Panc1 (cell line): Measurements from ENCODE around the gene CYP2W1. TPM values are rescaled to one million over a fixed set of nuclear protein-coding genes. Genes with fewer than 3 reads are reported as not detected.

Experiments
- ATAC-seq: fragments of 200-7000 bp; cut with Tn5 transposase; 2 replicates; pipeline ENCODE4 v1.9.1; 2020; ENCODE audit warnings: mild to moderate bottlenecking, moderate library complexity
- BruUV-seq: library from RNA; stranded (reverse); fragments of 400-500 nt; replicated peaks from 2 replicates; lab custom pipeline; 2021; lab: Mats Ljungman, UMichigan
- CTCF ChIA-PET: fragments of 300-600 bp; sonication (Branson Sonifier 250); formaldehyde crosslinking; loops from one replicate; lab custom pipeline; 2022; ENCODE audit warnings: antibody characterized with exemption; lab: Charles Lee
- POLR2A ChIA-PET: fragments of 300-600 bp; sonication (Branson Sonifier 250); formaldehyde crosslinking; loops from one replicate; lab custom pipeline; 2022; ENCODE audit warnings: antibody characterized with exemption; lab: Charles Lee
- DNase-seq: peaks from one replicate; pipeline ENCODE4 v3.0.0-alpha.2; 2010; ENCODE audit warnings: low read depth, low spot score
- H3K27ac ChIP-seq: 2 replicates; pipeline ENCODE4 v1.5.1; 2011; ENCODE audit warnings: mild to moderate bottlenecking, low read length, inconsistent platforms
- H3K27me3 ChIP-seq: fragments of 200-500 bp; sonication (Bioruptor generic); 2 replicates; pipeline ENCODE4 v1.6.0; 2014; ENCODE audit warnings: low read length, inconsistent platforms; ENCODE audit not compliant: control insufficient read depth, insufficient read depth
- H3K36me3 ChIP-seq: fragments of 200-500 bp; sonication (Bioruptor generic); 2 replicates; pipeline ENCODE4 v1.5.1; 2014; ENCODE audit warnings: inconsistent platforms, mild to moderate bottlenecking, low read length, moderate library complexity; ENCODE audit not compliant: control insufficient read depth, insufficient read depth
- H3K4me1 ChIP-seq: 2 replicates; pipeline ENCODE4 v1.5.1; 2011; ENCODE audit warnings: inconsistent platforms, mild to moderate bottlenecking, low read length, moderate library complexity; ENCODE audit not compliant: control insufficient read depth, insufficient read depth
- H3K4me3 ChIP-seq, 2 experiments: 2 replicates each; pipeline ENCODE4 v1.5.1; 2011 to 2012; ENCODE audit warnings: low read depth in 2 of 2, low read length in 2 of 2, mild to moderate bottlenecking in 2 of 2, inconsistent platforms in 1 of 2, moderate library complexity in 1 of 2
- H3K9me3 ChIP-seq: fragments of 200-500 bp; sonication (Bioruptor generic); 2 replicates; pipeline ENCODE4 v1.5.1; 2014; ENCODE audit warnings: low read depth, mild to moderate bottlenecking, inconsistent platforms, low read length, moderate library complexity; ENCODE audit not compliant: control insufficient read depth, insufficient read depth
- POLR2AphosphoS5 ChIP-seq: IDR thresholded peaks from 2 replicates; pipeline ENCODE4 v1.6.1; 2012; ENCODE audit warnings: mild to moderate bottlenecking, low read depth, low read length, moderate library complexity
- REST ChIP-seq, 2 experiments: IDR thresholded peaks; 2 replicates each; pipeline ENCODE4 v1.6.1; 2011 to 2012; ENCODE audit warnings: low read depth in 2 of 2, control low read depth in 1 of 2, low read length in 1 of 2, mild to moderate bottlenecking in 1 of 2, moderate library complexity in 1 of 2; ENCODE audit not compliant: insufficient read depth in 1 of 2
- SIN3A ChIP-seq: IDR thresholded peaks from 2 replicates; pipeline ENCODE4 v1.6.1; 2012; ENCODE audit warnings: low read depth, mild to moderate bottlenecking, low read length, moderate library complexity, borderline replicate concordance; ENCODE audit not compliant: insufficient read depth
- TCF7L2 ChIP-seq: IDR thresholded peaks from 2 replicates; pipeline ENCODE4 v1.6.1; 2011; ENCODE audit warnings: mild to moderate bottlenecking, low read depth, low read length, inconsistent platforms
- in situ Hi-C: cut with HindIII; loops from 2 replicates; pipeline ENCODE4 v1.10.0; 2016; ENCODE audit warnings: low sequenced_read_pairs, low pct_unique_long_range_greater_than_20kb
- intact Hi-C: fragments of 100-400 bp; cut with micrococcal nuclease; formaldehyde crosslinking; loops from one replicate; pipeline ENCODE4 v1.10.0; 2022; ENCODE audit not compliant: unreplicated experiment
- total RNA-seq: library from RNA; stranded (reverse); gene quantifications from one replicate; pipeline ENCODE4 v1.2.1, GENCODE V29; 2021; ENCODE audit not compliant: unreplicated experiment
- TF ChIP-seq, protein P1 (sequence below): fragments of 450-650 bp; IDR thresholded peaks from 2 replicates; pipeline ENCODE4 v1.5.1; 2017; ENCODE audit warnings: mild to moderate bottlenecking

CYP2W1 gene
- total RNA-seq, 1 experiment from 2014 or later = 0.74 TPM

DNA sequence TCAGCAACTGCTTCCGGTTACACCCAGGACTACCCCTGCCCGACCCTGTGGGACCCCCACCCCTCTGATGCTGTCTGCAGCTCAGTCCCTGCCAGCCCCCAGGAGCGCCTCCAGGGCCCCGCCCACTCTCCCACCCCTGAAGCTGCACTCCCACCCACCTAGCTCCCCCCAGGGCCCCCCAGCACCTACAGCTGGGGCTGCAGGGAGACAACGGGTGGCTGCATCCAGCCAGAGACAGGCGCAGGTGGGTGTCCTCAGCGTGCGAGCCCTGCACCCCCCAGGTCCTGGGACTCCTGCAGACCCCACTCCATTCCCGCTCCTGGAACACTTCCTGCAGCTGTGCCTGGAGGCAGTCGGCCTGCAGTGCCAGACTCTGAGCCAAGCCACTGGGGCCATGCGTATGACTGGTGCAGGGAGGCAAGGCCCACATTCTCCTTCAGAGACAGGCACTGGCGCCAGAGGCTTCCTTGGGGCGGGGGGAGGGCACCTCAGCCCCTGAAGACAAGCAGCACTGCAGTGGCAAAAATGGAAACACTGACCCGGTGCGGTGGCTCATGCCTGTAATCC, 6.1 kb downstream of the CYP2W1 start:
- Histone ChIP-seq H3K27me3 (no peaks in the 10 kb centered on the region), H3K27ac (no peak overlapping the region), H3K9me3 (no peaks in the 10 kb centered on the region), H3K4me3 (no peak overlapping the region), H3K36me3 (no peaks in the 10 kb centered on the region), H3K4me1 (peaks cover 55% of the 10 kb centered on the region)
- ChIA-PET CTCF (no interaction called here), POLR2A (no interaction called here)
- DNase-seq = no peak
- no peak for TF ChIP-seq REST (IDR thresholded peaks at IDR 0.05; ENCODE audit: insufficient read depth in 1 of 2, low read depth in 2 of 2, low read length in 1 of 2)
- TF ChIP-seq, protein P1, sequence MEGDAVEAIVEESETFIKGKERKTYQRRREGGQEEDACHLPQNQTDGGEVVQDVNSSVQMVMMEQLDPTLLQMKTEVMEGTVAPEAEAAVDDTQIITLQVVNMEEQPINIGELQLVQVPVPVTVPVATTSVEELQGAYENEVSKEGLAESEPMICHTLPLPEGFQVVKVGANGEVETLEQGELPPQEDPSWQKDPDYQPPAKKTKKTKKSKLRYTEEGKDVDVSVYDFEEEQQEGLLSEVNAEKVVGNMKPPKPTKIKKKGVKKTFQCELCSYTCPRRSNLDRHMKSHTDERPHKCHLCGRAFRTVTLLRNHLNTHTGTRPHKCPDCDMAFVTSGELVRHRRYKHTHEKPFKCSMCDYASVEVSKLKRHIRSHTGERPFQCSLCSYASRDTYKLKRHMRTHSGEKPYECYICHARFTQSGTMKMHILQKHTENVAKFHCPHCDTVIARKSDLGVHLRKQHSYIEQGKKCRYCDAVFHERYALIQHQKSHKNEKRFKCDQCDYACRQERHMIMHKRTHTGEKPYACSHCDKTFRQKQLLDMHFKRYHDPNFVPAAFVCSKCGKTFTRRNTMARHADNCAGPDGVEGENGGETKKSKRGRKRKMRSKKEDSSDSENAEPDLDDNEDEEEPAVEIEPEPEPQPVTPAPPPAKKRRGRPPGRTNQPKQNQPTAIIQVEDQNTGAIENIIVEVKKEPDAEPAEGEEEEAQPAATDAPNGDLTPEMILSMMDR = no peak
- TF ChIP-seq TCF7L2 = no peak
- no peak for TF ChIP-seq SIN3A
- no peak for TF ChIP-seq POLR2AphosphoS5
- no TSS peak for BruUV-seq
- intact Hi-C loops (no loop called here), in situ Hi-C loops (no loop called here)
- ATAC-seq = no peak

DNA sequence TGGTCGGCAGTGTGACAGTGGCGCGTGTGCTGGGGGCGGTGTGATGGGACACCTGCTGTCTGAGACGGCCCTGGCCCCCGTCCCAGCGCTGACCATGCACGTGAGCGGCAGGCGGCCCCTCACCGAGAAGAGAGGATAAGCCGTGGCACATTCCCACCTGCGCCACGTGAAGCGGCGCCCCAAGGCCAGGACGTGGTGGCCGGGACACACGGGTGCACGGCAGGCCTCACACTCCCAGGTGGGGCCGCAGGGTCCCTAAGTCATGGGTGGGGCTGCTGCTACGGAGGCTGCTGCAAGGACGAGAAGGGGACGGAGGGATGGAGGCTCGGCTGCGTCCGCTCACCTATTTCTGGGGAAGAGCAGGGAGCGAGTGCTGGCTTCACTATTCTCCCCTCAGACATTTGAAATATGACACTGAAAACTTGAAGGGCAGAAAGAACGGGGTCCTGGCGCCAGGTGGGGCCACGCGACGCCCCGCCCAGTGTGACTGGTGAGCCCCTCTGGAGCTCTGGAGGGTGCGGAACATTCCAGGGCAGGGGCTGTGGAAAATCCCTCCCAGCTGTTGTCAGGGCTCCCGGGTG, 7.5 kb downstream of the CYP2W1 start:
- in situ Hi-C loops (no loop called here), intact Hi-C loops (loop anchor here (5.0 kb wide), 1 partner anchor 152 kb away; no protein-coding TSS in a partner anchor)
- Histone ChIP-seq H3K27ac (no peak overlapping the region), H3K4me3 (no peak overlapping the region), H3K4me1 (peaks cover 52% of the 10 kb centered on the region), H3K27me3 (no peaks in the 10 kb centered on the region), H3K9me3 (no peaks in the 10 kb centered on the region), H3K36me3 (no peaks in the 10 kb centered on the region)
- ChIA-PET POLR2A (interaction anchor here (0.6 kb wide), 1 partner anchor 116 kb away, joined by 3 read pairs; no protein-coding TSS in a partner anchor), CTCF (interaction anchor here (0.6 kb wide), 1 partner anchor 159 kb away, joined by 4 read pairs; no protein-coding TSS in a partner anchor)
- BruUV-seq = no TSS peak
- TF ChIP-seq POLR2AphosphoS5 = no peak
- TF ChIP-seq, protein P1 = no peak
- TF ChIP-seq TCF7L2 = no peak
- TF ChIP-seq SIN3A = no peak
- no peak for TF ChIP-seq REST (IDR thresholded peaks at IDR 0.05; ENCODE audit: insufficient read depth in 1 of 2, low read depth in 2 of 2, low read length in 1 of 2)
- ATAC-seq = no peak
- no peak for DNase-seq
